Stimulated activated CD4-positive, alpha-beta T cell treated with anti-CD3 and anti-CD28 coated beads, TNF-alpha, amount 100 ng/mL, for 48 hours (primary cell): ENCODE results near the gene PRRT1B.
"Not testable (repeated sequence)": the region's sequence is repeated elsewhere in the genome, so short reads cannot be mapped to it uniquely, and the experiment has no call there.

Experiments used
- DNase-seq, 3 donors: peaks; one replicate each; pipeline ENCODE4 v3.0.0-alpha.2; 2020; ENCODE audit warnings: low read depth in 3 of 3

Gene PRRT1B

DNA sequence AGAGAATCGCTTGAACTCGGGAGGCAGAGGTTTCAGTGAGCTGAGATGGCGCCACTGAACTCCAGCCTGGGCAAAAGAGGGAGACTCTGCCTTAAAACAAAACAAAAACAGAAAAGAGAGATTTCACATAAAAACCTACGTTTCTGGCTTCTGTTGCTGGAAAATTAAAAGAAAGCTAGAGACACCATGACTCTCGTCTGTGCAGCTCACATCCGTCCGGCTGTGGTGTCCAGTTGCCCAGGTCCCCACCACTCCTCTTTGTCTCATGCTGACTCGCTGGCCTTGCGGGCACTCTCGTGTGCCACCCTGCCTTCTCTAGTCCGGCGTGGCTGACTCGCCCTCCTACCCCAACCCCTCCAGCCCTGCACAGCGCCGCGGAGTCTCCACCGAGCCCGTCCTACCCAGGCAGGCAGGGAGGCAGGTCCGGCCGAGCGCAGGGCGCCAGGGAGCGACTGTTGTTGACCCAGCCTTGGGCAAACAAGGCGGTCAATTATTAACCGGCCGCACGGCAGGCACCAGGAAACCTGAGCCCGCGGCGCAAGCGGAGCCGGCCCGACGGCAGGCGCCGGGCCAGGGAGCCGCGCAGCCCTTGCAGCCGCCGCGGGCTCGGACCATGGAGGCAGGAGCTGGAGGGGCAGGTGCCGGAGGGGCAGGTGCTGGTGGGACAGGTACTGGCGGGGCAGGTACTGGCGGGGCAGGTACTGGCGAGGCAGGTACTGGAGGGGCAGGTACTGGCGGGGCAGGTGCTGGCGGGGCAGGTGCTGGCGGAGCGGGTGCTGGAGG is at the start of gene PRRT1B:
Gene PRRT1B (plus strand): TSS at position 521 of the 783 bp plus-strand sequence. CDS start 93 bp downstream, at position 614.
- DNase-seq = no peak

DNA sequence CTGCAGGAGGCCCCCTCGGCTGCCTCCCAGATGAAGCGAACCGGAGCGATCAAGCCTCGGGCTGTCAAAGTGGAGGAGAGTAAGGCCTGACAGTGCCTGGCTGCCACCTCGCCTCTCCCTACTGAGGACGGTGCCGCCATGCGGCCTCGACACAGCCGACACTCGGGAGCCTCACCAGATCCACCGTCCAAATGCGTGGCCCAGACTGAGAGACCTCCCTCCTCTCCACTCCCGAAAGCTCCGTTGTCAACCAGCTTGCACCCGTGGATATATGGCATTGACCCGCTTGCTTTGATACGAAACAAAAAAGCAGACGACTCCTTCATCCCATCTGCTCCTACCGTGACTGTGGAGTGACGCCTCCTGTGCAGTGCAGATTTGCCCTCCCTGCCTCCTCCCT is 49.5 kb upstream of the PRRT1B start:
- DNase-seq = no peak

DNA sequence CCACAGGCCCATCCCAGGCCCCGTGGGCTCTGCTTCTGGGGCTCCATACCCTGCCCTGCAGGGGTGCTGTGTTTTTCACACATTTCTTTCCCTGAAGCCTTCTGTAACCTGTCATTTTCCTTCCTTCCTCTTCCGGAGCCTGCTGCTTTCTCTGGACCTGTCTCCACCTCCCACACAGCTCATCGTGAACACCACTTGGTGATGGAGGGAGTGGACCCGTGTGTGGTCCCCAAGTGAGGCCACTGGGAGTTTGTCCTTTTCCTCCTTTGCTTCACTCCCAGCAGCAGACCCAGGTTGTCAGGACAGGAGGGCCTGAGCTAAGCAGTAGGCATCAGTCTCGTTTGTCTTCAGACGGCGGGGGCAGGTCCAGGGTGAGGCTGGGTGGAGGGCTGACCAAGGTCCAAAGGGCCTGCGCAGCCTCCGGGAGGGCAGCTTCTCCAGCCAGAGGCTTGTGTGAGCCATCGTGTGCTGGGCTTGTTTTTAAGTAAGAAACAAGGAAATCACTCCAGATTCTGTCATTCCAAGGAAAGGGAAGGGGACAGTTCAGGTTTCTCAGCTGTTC is 48.4 kb upstream of the PRRT1B start:
- no peak for DNase-seq

DNA sequence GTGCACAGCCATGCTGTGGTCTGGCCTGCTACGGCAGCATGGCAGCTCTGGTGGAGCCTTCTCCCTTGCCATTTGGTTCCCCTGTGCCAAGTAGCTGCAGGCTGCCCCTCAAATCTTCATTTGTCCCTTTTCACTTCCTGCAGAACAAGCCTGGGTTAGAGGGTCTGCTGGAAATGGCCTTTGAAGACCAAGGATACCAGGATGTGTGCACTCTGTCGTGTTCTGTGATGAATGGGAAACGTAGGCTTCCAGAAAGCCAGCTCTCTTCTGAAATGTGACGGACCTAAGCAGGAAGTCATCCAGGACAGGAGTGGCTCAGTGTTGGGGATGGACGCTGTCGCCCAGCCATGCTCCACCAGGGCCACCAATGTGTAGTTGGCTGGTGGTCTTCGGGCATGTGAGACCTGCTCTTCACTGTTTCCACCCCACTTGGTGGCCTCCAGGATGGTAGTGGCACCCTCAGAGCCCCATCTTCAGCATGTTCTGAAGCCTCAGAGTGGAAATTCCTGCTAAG is 46.0 kb upstream of the PRRT1B start:
- DNase-seq = no peak

DNA sequence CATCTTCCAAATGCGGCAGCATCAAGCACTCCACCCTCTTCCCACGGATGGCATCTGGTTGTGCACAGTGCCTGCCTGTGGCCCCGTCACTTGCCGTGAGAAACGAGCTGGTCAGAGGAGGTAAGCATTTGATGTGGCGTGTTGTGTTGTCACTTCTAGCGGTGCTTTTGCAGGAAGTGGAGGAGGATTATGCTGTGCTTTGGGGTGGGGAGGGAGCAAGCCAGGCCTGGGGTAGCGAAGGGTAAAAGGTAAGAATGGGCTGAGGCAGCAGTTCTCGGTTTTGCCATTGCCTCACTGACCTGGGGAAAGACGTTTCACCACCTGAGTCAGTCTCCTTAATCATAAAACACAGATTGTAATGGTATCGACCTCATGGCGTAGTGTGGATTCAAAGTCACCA is 44.9 kb upstream of the PRRT1B start:
- DNase-seq = peak; percentile 52 to 72 (median 64)

DNA sequence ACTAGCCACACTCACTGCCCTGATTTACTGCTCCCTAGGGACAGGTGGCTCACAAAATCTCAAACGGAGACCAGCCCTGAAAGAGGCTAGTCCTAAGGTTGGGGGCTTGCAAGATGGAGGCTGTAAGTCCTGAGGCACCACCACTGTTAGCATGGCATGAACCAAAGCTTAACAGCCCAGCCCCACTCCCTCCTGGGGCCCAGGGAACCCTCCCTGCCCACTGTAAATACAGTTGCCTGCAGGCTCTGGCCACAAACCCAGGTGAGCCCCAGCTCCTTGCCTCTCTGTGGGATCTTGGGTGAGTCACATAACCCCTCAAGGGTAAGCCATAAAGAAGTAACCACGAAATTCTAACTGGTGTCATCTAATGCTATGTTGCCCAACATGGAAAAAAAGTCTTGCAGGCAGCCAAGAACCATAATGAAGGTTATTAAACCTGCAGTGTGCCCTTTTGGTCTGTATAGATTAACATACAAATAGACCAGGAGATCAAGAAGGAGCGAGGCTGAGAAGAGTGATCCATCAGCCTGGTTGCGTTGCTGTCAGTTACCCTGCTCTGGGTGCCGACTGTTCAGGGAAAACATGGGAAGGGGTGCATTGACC is 44.3 kb upstream of the PRRT1B start:
- peak; percentile 25 to 59 (median 43) for DNase-seq

DNA sequence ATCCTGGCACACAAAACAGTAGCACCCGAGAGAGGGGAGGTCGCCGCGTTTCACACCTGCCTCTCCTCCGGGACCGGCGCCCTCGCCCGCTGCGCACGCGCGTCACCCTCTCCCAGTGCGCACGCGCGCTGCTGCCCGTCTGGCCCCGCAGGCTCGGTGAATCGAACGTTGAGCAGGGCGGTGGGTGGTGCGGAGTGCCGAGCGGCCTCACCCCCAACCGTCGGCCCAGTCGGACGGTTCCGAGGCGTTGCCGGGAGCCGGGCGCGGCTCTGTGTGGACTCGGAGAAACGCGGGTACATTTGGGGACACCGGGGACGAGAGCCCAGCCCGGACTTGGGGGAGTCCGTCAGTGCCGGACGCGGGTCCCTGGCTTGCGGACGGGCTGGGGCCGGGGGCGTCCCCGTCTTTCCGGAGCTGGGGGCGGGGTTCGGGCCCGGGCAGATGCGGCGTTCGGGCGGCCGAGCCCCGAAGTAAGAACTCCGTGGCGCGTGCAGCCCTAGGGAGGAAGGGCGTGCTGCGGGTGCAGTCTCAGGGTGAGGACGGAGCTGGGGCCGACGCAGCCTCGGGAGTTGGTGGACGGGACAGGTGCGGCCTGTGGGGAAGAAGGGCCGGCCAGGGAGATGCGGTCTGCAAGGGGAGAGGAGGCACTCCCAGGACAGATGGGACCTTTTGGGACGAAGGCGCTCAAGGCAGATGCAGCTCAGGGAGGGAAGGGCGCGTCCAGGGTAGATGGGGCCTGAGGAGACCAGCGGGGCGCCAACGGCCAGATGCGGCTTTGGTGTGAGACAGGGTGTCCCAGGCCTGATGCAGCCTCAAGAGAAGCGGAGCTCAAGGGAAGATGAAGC is 42.3 kb upstream of the PRRT1B start, which contains the start of gene POMT1:
Gene POMT1 (plus strand): TSS at position 138 of the 845 bp plus-strand sequence. CDS start 1,301 bp downstream, outside the sequence.
- peak; percentile 75 to 84 (median 84) for DNase-seq

DNA sequence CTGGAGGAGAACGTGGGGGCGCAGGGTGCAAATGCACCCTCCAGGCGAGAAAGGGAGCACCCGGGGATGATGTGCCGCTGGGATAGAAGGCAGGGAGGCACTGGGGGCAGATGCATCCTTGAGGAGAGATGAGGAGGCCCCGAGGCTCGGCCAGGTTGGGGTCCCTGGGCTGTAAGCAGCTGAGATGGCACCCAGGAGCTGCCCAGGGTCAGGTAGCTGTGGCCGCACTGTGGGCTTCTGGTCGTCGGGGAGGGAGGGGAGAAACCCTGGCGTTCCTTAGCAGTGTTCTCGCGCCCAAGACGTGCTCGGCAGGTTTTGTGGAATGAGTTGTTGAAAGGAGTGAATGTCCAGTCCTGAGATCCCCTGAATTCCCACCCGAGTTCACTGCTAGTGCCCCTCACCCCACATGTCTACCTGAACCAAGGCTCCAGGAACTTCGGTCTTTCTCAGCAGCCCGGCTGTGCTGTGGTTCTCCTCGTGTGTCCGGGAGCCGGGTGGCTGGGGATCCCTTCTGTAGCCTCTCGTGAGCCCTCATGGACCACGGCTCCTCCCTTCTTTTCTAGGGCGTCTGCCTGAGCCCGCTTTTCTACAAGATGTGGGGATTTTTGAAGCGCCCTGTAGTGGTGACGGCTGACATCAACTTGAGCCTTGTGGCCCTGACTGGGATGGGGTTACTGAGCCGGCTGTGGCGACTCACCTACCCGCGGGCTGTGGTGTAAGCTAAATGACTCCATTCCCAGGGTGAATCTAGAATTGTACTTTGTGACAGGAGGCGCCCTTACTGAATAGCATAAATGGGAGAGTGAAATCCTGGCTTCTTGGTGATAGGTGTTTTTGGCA is 41.5 kb upstream of the PRRT1B start:
- peak; percentile 64 to 77 (median 65) for DNase-seq

DNA sequence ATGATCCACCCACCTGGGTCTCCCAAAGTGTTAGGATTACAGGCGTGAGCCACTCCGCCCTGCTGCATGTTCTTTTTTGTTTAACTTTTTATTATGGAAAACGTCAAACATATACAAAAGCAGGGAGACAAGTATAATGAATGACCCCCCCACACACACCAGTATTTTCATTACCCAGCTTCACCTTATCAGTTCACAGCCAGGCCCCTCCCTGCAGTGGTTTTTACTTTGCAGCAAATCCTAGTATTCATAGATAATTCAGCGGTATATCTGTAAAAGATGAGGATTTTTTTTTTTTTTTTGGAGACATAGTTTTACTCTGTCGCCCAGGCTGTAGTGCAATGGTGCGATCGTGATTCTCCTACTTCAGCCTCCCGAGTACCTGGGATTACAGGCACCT is 40.3 kb upstream of the PRRT1B start:
- no peak for DNase-seq

DNA sequence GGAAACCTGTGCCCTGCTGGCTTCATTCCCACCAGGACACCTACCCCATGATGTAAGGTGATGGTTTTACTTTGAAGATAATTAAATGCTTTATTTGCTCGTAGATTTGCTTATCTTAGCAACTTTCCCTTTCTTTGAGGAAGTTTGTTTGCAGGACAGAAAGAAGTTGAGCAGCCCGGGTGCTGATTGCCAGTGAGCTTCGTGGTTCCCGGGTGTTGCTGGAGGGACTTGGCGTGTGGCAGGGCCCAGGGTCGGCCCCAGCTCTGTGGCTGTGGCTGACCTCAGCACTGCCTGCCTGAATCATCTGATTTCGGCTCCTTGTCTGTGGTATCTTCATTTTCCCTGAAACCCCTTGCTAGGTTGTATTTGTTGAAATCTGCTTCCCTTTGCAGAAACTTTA is 33.9 kb upstream of the PRRT1B start:
- no peak for DNase-seq

DNA sequence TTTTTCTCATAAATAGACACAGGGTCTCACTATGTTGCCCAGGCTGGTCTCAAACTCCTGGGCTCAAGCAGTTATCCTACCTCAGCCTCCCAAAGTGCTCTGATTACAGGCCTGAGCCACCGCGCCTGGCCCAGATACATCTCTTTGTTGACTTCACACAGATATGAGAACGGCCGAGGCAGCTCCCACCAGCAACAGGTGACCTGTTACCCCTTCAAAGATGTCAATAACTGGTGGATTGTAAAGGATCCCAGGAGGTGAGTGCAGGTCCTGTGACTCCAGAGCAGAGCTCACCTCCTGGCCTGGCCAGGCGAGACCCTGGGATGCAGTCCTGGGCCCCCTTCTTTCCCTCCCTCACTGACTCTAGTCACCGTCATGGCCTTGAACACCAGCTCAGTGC is 33.4 kb upstream of the PRRT1B start:
- DNase-seq = no peak

DNA sequence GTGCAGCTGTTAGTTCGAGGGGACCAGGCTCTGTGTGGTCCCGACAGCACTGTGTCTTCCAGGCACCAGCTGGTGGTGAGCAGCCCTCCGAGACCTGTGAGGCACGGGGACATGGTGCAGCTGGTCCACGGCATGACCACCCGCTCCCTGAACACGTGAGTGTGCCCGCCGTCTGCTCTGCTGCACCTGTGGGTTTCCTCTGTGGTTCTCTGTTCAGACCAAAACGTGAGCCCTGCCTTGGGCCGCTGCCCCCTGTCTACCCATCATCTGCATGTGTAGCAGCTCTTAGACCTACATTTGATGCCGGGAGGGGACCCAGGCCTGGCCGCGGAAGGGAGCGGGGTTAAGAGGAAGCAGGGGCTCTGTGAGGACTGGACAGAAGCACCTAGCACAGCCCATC is 32.1 kb upstream of the PRRT1B start:
- DNase-seq = no peak

DNA sequence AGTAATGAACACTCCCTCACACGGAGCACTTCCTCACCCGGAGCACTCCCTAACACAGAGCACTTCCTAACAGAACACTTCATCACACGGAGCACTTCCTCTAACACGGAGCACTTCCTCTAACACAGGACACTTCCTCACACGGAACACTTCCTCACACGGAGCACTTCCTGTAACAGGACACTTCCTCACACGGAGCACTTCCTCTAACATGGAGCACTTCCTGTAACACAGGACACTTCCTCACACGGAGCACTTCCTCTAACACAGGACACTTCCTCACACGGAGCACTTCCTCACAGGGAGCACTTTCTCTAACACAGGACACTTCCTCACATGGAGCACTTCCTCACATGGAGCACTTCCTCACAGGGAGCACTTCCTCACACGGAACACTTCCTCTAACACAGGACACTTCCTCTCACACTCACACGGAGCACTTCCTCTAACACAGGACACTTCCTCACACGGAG is 29.7 kb upstream of the PRRT1B start:
- not testable (repeated sequence) for DNase-seq

DNA sequence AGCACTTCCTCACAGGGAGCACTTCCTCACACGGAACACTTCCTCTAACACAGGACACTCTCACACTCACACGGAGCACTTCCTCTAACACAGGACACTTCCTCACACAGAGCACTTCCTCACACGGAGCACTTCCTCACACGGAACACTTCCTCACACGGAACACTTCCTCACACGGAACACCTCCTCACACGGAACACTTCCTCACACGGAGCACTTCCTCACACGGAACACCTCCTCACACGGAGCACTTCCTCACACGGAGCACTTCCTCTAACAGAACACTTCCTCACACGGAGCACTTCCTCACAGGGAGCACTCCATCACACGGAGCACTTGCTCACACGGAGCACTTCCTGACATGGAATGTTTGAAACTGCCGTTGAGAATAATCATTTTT is 29.2 kb upstream of the PRRT1B start:
- no peak for DNase-seq

DNA sequence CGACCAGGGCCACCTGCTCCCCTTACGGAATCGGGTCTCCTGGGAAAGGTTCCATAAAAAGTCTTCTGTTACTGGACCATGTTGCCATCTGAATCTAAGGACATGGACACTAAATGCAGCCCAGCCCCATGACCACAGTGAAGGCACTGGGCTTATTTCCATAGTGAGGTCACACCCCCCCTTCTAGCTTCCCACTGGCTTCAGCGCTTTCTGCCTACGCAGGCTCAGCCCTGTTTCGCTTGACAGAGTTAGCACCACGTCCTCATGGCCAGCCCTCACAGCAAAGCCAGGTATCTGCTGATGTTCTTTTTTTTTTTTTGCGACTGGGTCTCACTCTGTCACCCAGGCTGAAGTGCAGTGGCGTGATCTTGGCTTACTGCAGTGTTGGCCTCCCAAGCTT is 28.4 kb upstream of the PRRT1B start:
- no peak for DNase-seq

DNA sequence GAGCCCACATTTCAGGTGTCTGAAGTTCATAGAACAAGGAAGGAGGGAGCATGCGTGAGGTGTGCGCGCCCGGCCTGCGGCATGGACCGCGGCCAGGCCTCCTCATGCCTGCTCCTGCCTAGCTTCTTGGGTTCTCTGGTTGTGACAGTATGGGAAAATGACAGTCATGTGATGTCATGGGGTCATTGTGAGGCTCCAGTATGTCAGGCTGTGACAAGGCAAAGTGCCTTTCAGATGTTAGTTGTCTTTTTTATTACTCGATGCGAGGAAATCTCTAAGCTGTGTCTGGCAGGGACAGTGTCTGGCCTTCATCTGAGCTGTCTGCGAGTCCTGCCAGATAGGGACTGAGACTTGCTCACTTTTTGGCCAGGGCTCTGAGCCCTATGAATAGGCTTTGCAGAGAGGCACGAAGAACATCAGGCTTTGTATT is 27.5 kb upstream of the PRRT1B start:
- DNase-seq = no peak

DNA sequence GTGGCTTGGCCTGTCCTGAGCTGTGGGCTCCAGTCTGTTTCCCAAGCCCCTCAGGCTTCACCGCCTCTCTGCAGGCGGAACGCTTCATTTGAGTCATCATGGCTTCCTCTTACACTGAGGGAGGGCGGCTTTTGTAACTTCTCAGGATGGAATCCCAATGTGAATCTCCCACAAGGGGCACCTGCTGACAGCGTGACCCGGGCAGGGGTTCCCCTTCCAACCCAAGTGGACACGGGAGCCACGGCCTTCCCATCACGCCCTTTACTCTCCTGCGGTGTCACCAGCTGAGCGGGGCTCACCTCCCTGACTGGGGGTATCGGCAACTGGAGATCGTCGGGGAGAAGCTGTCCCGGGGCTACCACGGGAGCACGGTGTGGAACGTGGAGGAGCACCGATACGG is 26.8 kb upstream of the PRRT1B start:
- DNase-seq = no peak

DNA sequence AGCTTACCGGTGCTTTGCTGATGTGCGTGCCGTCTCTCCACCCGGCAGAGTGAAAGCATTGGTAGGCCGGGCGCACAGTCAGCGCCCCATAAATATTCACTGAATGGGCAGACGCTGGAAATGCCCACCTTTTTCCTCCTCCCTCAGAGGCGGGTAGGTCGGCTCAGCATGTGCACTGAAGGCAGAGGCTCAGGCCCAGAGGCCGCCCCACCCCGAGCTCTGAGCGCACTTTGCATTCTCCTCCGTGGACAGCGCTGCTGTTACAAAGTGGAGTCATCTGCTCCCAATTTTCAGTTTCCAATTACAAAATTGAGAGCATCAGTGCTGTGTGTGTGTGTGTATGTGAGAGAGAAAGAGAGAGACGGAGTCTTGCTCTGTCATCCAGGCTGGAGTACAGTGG is 24.8 kb upstream of the PRRT1B start:
- DNase-seq = no peak

DNA sequence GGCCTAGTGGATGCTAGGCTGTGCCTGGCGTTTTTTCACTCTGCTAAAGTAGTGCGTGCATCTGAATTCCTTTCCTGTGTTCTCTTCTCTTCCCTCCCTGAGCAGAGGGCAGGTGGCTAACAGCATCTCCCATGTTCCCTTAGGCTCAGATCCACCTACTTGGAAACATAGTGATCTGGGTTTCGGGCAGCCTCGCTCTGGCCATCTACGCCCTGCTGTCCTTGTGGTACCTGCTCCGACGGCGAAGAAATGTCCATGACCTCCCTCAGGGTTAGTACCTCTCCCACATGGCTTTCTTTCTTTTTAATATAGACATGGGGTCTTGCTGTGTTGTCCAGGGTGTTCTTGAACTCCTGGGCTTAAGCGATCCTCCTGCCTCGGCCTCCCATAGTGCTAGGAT is 24.1 kb upstream of the PRRT1B start:
- DNase-seq = no peak

DNA sequence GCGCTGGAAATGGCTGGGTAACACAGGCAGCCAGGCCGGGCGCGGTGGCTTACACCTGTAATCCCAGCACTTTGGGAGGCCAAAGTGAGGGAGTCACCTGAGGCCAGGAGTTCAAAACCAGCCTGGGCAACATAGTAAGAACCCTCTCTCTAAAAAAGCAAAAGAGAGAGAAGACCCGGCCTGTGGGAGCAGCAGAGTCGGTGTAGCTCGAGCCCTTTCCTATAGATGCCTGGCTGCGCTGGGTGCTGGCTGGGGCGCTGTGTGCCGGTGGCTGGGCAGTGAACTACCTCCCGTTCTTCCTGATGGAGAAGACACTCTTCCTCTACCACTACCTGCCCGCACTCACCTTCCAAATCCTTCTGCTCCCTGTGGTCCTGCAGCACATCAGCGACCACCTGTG is 23.5 kb upstream of the PRRT1B start:
- no peak for DNase-seq
